ENCODE measurements around the gene WDR27.
"Not testable (repeated sequence)": the region's sequence is repeated elsewhere in the genome, so short reads cannot be mapped to it uniquely, and the experiment has no call there.

Gene WDR27

GRCh38 chr6:169659820-169660610 is 41.8 kb downstream of the WDR27 start:
- no peak for FAIRE-seq

- no peak for FAIRE-seq
These were observed 44.6 kb downstream of the WDR27 start for GRCh38 chr6:169657284-169657610.

GRCh38 chr6:169656546-169657283 is 45.1 kb downstream of the WDR27 start:
- FAIRE-seq = no peak

- FAIRE-seq = no peak
These were observed 47.0 kb downstream of the WDR27 start for GRCh38 chr6:169654598-169655391.

GRCh38 chr6:169653691-169654090 is 48.1 kb downstream of the WDR27 start:
- no peak for FAIRE-seq

GRCh38 chr6:169652896-169653295 is 48.9 kb downstream of the WDR27 start:
- no peak for FAIRE-seq

GRCh38 chr6:169651498-169651897 is 50.3 kb downstream of the WDR27 start:
- no peak for FAIRE-seq

- no peak for FAIRE-seq
These were observed 50.9 kb downstream of the WDR27 start for GRCh38 chr6:169650959-169651292.

- no peak for FAIRE-seq
These were observed 51.4 kb downstream of the WDR27 start for GRCh38 chr6:169650241-169650958.

GRCh38 chr6:169648617-169649016 is 53.2 kb downstream of the WDR27 start:
- FAIRE-seq = no peak

GRCh38 chr6:169648092-169648491 is 53.7 kb downstream of the WDR27 start:
- no peak for FAIRE-seq

- FAIRE-seq = no peak
These were observed 54.2 kb downstream of the WDR27 start for GRCh38 chr6:169647637-169648036.

- FAIRE-seq = no peak
These were observed 54.8 kb downstream of the WDR27 start for GRCh38 chr6:169646906-169647567.

- not testable (repeated sequence) for FAIRE-seq
These were observed 56.4 kb downstream of the WDR27 start for GRCh38 chr6:169645459-169645858.

GRCh38 chr6:169643521-169643920 is 58.3 kb downstream of the WDR27 start:
- FAIRE-seq = no peak

GRCh38 chr6:169642455-169642854 is 59.4 kb downstream of the WDR27 start:
- no peak for FAIRE-seq

- FAIRE-seq = no peak
These were observed 60.3 kb downstream of the WDR27 start for GRCh38 chr6:169641461-169642085.

GRCh38 chr6:169640983-169641382 is 60.8 kb downstream of the WDR27 start:
- no peak for FAIRE-seq

- FAIRE-seq = no peak
These were observed 61.4 kb downstream of the WDR27 start for GRCh38 chr6:169640351-169640852.

- no peak for FAIRE-seq
These were observed 62.1 kb downstream of the WDR27 start for GRCh38 chr6:169639653-169640278.

GRCh38 chr6:169638915-169639314 is 62.9 kb downstream of the WDR27 start:
- no peak for FAIRE-seq

Data from colon (tissue), 2 donors.